ENCODE measurements around the gene ITGA6. TPM values are rescaled to one million over a fixed set of nuclear protein-coding genes. Genes with fewer than 3 reads are reported as not detected.

The ITGA6 gene
- total RNA-seq, 2 experiments from 2014 or later: 0.38 TPM; not detected in 1

- no peak for DNase-seq (ENCODE audit: low spot score)
- CTCF ChIA-PET (ENCODE audit: unreplicated experiment): no interaction called here
- Histone ChIP-seq H3K4me3 (ENCODE audit: low read depth, low read length, poor library complexity, severe bottlenecking) (no peak overlapping the region), H3K36me3 (ENCODE audit: insufficient read depth, low read length) (no peaks in the 10 kb centered on the region), H4K20me1 (ENCODE audit: insufficient read depth, low read length) (no peaks in the 10 kb centered on the region), H3K9me2 (ENCODE audit: insufficient read depth, low read length) (no peaks in the 10 kb centered on the region), H3K9me3 (ENCODE audit: low read length) (no peaks in the 10 kb centered on the region), H3K4me2 (ENCODE audit: low read length) (no peak overlapping the region), H3K27ac (ENCODE audit: low read depth, low read length, poor library complexity, severe bottlenecking) (no peak overlapping the region), H3K79me2 (ENCODE audit: insufficient read depth, low read depth, low read length) (no peaks in the 10 kb centered on the region), H3K4me1 (ENCODE audit: insufficient read depth, low read length, poor library complexity, severe bottlenecking) (no peaks in the 10 kb centered on the region), H2AFZ (ENCODE audit: low read length) (no peak overlapping the region)
- POLR2A ChIA-PET: no interaction called here
- intact Hi-C loops (cut with micrococcal nuclease; ENCODE audit: unreplicated experiment): no loop called here
- no TSS peak for BruUV-seq (replicated peaks)
- TF ChIP-seq CTCF (conservative IDR thresholded peaks at IDR 0.05; ENCODE audit: low read length) (no peak), EZH2phosphoT487 (IDR thresholded peaks at IDR 0.05; ENCODE audit: borderline replicate concordance, low read depth, low read length) (no peak)
Observed at GRCh38 chr2:172448544-172449267, 21.3 kb downstream of the ITGA6 start.

- H3K4me2 ChIP-seq (ENCODE audit: low read length): no peak overlapping the region
- no peak overlapping the region for H3K4me3 ChIP-seq (ENCODE audit: low read depth, low read length, poor library complexity, severe bottlenecking)
- no peaks in the 10 kb centered on the region for H3K9me2 ChIP-seq (ENCODE audit: insufficient read depth, low read length)
- no peak overlapping the region for H3K27ac ChIP-seq (ENCODE audit: low read depth, low read length, poor library complexity, severe bottlenecking)
- CTCF ChIA-PET (ENCODE audit: unreplicated experiment): no interaction called here
- H3K4me1 ChIP-seq (ENCODE audit: insufficient read depth, low read length, poor library complexity, severe bottlenecking): no peaks in the 10 kb centered on the region
- no peaks in the 10 kb centered on the region for H3K79me2 ChIP-seq (ENCODE audit: insufficient read depth, low read depth, low read length)
- POLR2A ChIA-PET: no interaction called here
- intact Hi-C loops (cut with micrococcal nuclease; ENCODE audit: unreplicated experiment): no loop called here
- H3K36me3 ChIP-seq (ENCODE audit: insufficient read depth, low read length): no peaks in the 10 kb centered on the region
- no peak for TF ChIP-seq EZH2phosphoT487 (IDR thresholded peaks at IDR 0.05; ENCODE audit: borderline replicate concordance, low read depth, low read length)
- no peak for TF ChIP-seq CTCF (conservative IDR thresholded peaks at IDR 0.05; ENCODE audit: low read length)
- BruUV-seq (replicated peaks): no TSS peak
- H3K9me3 ChIP-seq (ENCODE audit: low read length): no peaks in the 10 kb centered on the region
- H2AFZ ChIP-seq (ENCODE audit: low read length): no peak overlapping the region
- no peak for DNase-seq (ENCODE audit: low spot score)
- H4K20me1 ChIP-seq (ENCODE audit: insufficient read depth, low read length): no peaks in the 10 kb centered on the region
Observed at GRCh38 chr2:172449911-172450550, 22.6 kb downstream of the ITGA6 start.

GRCh38 chr2:172451923-172452322 lies 24.5 kb downstream of the ITGA6 start:
- no peaks in the 10 kb centered on the region for H3K79me2 ChIP-seq (ENCODE audit: insufficient read depth, low read depth, low read length)
- H3K36me3 ChIP-seq (ENCODE audit: insufficient read depth, low read length): no peaks in the 10 kb centered on the region
- no peak overlapping the region for H3K4me3 ChIP-seq (ENCODE audit: low read depth, low read length, poor library complexity, severe bottlenecking)
- H3K27ac ChIP-seq (ENCODE audit: low read depth, low read length, poor library complexity, severe bottlenecking): no peak overlapping the region
- H2AFZ ChIP-seq (ENCODE audit: low read length): no peak overlapping the region
- no peaks in the 10 kb centered on the region for H3K9me3 ChIP-seq (ENCODE audit: low read length)
- ChIA-PET POLR2A (interaction anchor here (0.6 to 1.7 kb wide), 2 partner anchors 11 to 146 kb away, joined by 3 to 6 read pairs; no protein-coding TSS in a partner anchor), CTCF (ENCODE audit: unreplicated experiment) (no interaction called here)
- H4K20me1 ChIP-seq (ENCODE audit: insufficient read depth, low read length): no peaks in the 10 kb centered on the region
- H3K4me2 ChIP-seq (ENCODE audit: low read length): no peak overlapping the region
- H3K4me1 ChIP-seq (ENCODE audit: insufficient read depth, low read length, poor library complexity, severe bottlenecking): no peaks in the 10 kb centered on the region
- DNase-seq (ENCODE audit: low spot score): no peak
- no peak for TF ChIP-seq EZH2phosphoT487 (IDR thresholded peaks at IDR 0.05; ENCODE audit: borderline replicate concordance, low read depth, low read length)
- no peak for TF ChIP-seq CTCF (conservative IDR thresholded peaks at IDR 0.05; ENCODE audit: low read length)
- H3K9me2 ChIP-seq (ENCODE audit: insufficient read depth, low read length): no peaks in the 10 kb centered on the region
- no TSS peak for BruUV-seq (replicated peaks)
- intact Hi-C loops (cut with micrococcal nuclease; ENCODE audit: unreplicated experiment): no loop called here

Data from OCI-LY7 (cell line).